K562 (cell line): Measurements from ENCODE around the gene TAOK2. TPM values are rescaled to one million over a fixed set of nuclear protein-coding genes. Genes with fewer than 3 reads are reported as not detected.

Experiments used
- DACH1 ChIP-seq: fragments of 450-650 bp; IDR thresholded peaks from 2 replicates; pipeline ENCODE4 v1.6.1; 2018; ENCODE audit not compliant: partially characterized antibody
- MAFK ChIP-seq: IDR thresholded peaks from 2 replicates; pipeline ENCODE4 v1.6.1; 2011; ENCODE audit warnings: low read length, improper control_type of control experiment
- NFYB ChIP-seq: IDR thresholded peaks from 2 replicates; pipeline ENCODE4 v1.6.1; 2011; ENCODE audit warnings: mild to moderate bottlenecking, moderate library complexity; ENCODE audit not compliant: insufficient read length; ENCODE audit errors: extremely low read depth
- PHB2 ChIP-seq: fragments of 450-650 bp; IDR thresholded peaks from 2 replicates; pipeline ENCODE4 v1.6.1; 2017; ENCODE audit warnings: low read depth
- PRPF4 ChIP-seq: fragments of 200-400 bp; formaldehyde crosslinking; IDR thresholded peaks from one replicate; pipeline ENCODE4 v1.6.1; 2017; ENCODE audit warnings: low read length, low read depth, mild to moderate bottlenecking; ENCODE audit not compliant: insufficient read depth, poor library complexity, severe bottlenecking
- PTTG1 ChIP-seq: fragments of 450-650 bp; IDR thresholded peaks from 2 replicates; pipeline ENCODE4 v1.6.1; 2016; ENCODE audit warnings: low read depth, mild to moderate bottlenecking, missing genetic modification characterization, missing compliant biosample characterization
- RHOXF2B ChIP-seq: fragments of 250-450 bp; sonication (Bioruptor Pico); conservative IDR thresholded peaks from 2 replicates; pipeline ENCODE4 v1.5.1; 2021
- STAT5B ChIP-seq: fragments of 250-450 bp; sonication (Bioruptor Pico); IDR thresholded peaks from 2 replicates; pipeline ENCODE4 v1.8.0; 2021; ENCODE audit warnings: mild to moderate bottlenecking, inconsistent platforms
- TAF15 ChIP-seq: fragments of 200-400 bp; formaldehyde crosslinking; IDR thresholded peaks from 2 replicates; pipeline ENCODE4 v1.6.1; 2017; ENCODE audit warnings: mild to moderate bottlenecking, low read depth, low read length, moderate library complexity
- TGIF2 ChIP-seq: sonication (generic); formaldehyde crosslinking; IDR thresholded peaks from 2 replicates; pipeline ENCODE4 v1.8.1; 2022; ENCODE audit warnings: mild to moderate bottlenecking, missing genetic modification reagents, moderate library complexity
- TRIM24 ChIP-seq, 2 experiments: fragments of 450-650 bp; IDR thresholded peaks; 2 replicates each; pipeline ENCODE4 v1.6.1; 2016
- ZNF197 ChIP-seq: fragments of 200-800 bp; sonication (Bioruptor generic); IDR thresholded peaks from 2 replicates; pipeline ENCODE4 v1.6.1; 2016; ENCODE audit warnings: low read depth, missing genetic modification characterization, missing compliant biosample characterization
- ZNF239 ChIP-seq: fragments of 250-450 bp; sonication (Bioruptor Pico); IDR thresholded peaks from 2 replicates; pipeline ENCODE4 v1.4.0; 2020; ENCODE audit warnings: mild to moderate bottlenecking
- ZNF696 ChIP-seq: fragments of 250-450 bp; sonication (Bioruptor Pico); conservative IDR thresholded peaks from 2 replicates; pipeline ENCODE4 v1.4.0; 2020; ENCODE audit warnings: mild to moderate bottlenecking, moderate library complexity
- polyA plus RNA-seq, 8 experiments: library from polyadenylated mRNA; depleted of rRNA in 4 of 8; stranded (reverse) in 5 of 8; unstranded in 3 of 8; fragments of >200 nt; fragmentation: Nextera tagmentation in 2 of 8; fragmentation: Illumina TruSeq in 1 of 8; extraction: Ambion mirVana in 2 of 8; extraction: Trizol in 1 of 8; gene quantifications; 2 replicates each; pipeline versions ENCODE4 v1.2.1 to v1.2.3, GENCODE V29; 2011 to 2014; ENCODE audit warnings: inconsistent platforms in 1 of 8, missing spikeins in 1 of 8
- total RNA-seq, 7 experiments: library from RNA; depleted of rRNA in 6 of 7; stranded (reverse); fragments of >200 nt in 6 of 7; fragmentation: Illumina TruSeq in 2 of 7; extraction: Trizol in 2 of 7; gene quantifications; 2 replicates each; pipeline versions ENCODE4 v1.2.1 to v1.2.3, GENCODE V29; 2011 to 2021; ENCODE audit warnings: low replicate concordance in 1 of 7
- TF ChIP-seq, protein P1 (sequence below): sonication (generic); formaldehyde crosslinking; IDR thresholded peaks from 2 replicates; pipeline ENCODE4 v1.8.0; 2022; ENCODE audit warnings: missing genetic modification reagents, mild to moderate bottlenecking, moderate library complexity, borderline replicate concordance
- TF ChIP-seq, protein P2 (sequence below): sonication (generic); formaldehyde crosslinking; IDR thresholded peaks from 2 replicates; pipeline ENCODE4 v1.8.0; 2022; ENCODE audit warnings: mild to moderate bottlenecking, missing genetic modification reagents, borderline replicate concordance
- TF ChIP-seq, protein P3 (sequence below): fragments of 450-650 bp; IDR thresholded peaks from 2 replicates; pipeline ENCODE4 v1.6.1; 2016; ENCODE audit warnings: missing biosample characterization, missing genetic modification characterization
- TF ChIP-seq, protein P4 (sequence below): sonication (generic); formaldehyde crosslinking; IDR thresholded peaks from 2 replicates; pipeline ENCODE4 v1.8.0; 2022; ENCODE audit warnings: mild to moderate bottlenecking, missing genetic modification reagents
- TF ChIP-seq, protein P5 (sequence below): sonication (generic); formaldehyde crosslinking; IDR thresholded peaks from 2 replicates; pipeline ENCODE4 v1.5.0; 2020; ENCODE audit warnings: missing genetic modification reagents
- TF ChIP-seq, protein P6 (sequence below): fragments of 450-650 bp; formaldehyde crosslinking; IDR thresholded peaks from 2 replicates; pipeline ENCODE4 v1.4.0; 2022; ENCODE audit warnings: missing genetic modification characterization

The TAOK2 gene
- total and polyA plus RNA-seq, 9 of the 15 experiments (the other 6 are each of a cell fraction or from before 2014, with no cell fraction given) = 0.10 to 41.8 (median 13.7) TPM

DNA sequence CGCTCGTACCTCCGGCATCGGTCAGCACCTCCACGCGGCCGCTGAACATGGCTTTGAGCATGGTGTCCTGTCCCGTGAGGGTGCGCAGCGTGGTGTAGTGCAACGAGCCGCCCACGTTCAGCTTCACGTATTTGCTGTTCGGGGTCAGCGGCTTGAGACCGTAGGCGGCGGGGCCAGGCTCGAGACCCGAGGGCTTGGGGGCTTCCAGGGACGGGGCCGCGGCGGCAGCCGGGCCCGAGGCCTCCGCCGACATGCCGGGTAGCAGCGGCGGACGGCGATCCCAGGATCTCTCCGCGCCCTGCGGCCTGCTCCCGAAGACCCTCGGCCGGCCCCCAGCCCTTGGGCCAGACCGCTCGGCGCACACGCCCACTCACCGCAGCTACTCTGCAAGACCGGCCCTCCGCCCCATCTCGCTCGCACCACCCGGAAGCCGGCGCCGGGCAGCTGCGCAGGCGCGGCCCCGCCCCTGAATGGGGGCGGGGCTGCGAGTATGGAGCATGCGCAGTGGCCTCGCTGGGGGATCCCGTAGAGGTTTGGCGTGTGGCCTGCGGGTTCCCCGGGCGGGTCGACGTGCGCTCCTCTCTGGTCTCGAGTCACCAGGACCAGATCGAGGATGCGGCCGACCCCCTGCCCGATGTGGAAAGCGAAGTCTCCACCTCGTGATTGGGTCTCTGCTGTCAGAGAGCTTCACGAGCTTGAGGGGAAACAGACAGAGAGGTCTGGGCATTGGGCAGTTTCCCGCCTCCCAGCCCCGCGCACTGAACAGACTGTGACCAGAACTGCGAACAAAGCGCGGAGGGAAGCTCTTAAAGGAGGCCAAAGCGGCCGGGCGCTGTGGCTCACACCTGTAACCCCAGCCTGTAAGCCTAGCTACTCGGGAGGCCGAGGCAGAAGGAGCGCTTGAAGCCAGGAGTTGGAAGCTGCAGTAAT lies 47.6 kb upstream of the TAOK2 start, which contains the start of gene KCTD13 (continued):
- TF ChIP-seq DACH1 (no peak), TGIF2 (no peak), ZNF696 (CRISPR knock-in tag) (no peak), TRIM24 (IDR thresholded peaks at IDR 0.05) (no peak), TAF15 (no peak), PHB2 (no peak), NFYB (no peak), RHOXF2B (no peak), PRPF4 (no peak), ZNF197 (CRISPR knock-in tag) (no peak), MAFK (no peak), STAT5B (no peak), PTTG1 (tag) (no peak), ZNF239 (CRISPR knock-in tag) (no peak)
- TF ChIP-seq, protein P1, sequence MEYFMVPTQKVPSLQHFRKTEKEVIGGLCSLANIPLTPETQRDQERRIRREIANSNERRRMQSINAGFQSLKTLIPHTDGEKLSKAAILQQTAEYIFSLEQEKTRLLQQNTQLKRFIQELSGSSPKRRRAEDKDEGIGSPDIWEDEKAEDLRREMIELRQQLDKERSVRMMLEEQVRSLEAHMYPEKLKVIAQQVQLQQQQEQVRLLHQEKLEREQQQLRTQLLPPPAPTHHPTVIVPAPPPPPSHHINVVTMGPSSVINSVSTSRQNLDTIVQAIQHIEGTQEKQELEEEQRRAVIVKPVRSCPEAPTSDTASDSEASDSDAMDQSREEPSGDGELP = peak; percentile 53; the same call in 1 of the 2 replicates
- TF ChIP-seq, protein P2, sequence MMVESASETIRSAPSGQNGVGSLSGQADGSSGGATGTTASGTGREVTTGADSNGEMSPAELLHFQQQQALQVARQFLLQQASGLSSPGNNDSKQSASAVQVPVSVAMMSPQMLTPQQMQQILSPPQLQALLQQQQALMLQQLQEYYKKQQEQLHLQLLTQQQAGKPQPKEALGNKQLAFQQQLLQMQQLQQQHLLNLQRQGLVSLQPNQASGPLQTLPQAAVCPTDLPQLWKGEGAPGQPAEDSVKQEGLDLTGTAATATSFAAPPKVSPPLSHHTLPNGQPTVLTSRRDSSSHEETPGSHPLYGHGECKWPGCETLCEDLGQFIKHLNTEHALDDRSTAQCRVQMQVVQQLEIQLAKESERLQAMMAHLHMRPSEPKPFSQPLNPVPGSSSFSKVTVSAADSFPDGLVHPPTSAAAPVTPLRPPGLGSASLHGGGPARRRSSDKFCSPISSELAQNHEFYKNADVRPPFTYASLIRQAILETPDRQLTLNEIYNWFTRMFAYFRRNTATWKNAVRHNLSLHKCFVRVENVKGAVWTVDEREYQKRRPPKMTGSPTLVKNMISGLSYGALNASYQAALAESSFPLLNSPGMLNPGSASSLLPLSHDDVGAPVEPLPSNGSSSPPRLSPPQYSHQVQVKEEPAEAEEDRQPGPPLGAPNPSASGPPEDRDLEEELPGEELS = 0 out of 2 replicates have a peak, but pooled peaks have one; percentile 43
- TF ChIP-seq, protein P3, sequence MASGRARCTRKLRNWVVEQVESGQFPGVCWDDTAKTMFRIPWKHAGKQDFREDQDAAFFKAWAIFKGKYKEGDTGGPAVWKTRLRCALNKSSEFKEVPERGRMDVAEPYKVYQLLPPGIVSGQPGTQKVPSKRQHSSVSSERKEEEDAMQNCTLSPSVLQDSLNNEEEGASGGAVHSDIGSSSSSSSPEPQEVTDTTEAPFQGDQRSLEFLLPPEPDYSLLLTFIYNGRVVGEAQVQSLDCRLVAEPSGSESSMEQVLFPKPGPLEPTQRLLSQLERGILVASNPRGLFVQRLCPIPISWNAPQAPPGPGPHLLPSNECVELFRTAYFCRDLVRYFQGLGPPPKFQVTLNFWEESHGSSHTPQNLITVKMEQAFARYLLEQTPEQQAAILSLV (tag) = no peak
- TF ChIP-seq, protein P4, sequence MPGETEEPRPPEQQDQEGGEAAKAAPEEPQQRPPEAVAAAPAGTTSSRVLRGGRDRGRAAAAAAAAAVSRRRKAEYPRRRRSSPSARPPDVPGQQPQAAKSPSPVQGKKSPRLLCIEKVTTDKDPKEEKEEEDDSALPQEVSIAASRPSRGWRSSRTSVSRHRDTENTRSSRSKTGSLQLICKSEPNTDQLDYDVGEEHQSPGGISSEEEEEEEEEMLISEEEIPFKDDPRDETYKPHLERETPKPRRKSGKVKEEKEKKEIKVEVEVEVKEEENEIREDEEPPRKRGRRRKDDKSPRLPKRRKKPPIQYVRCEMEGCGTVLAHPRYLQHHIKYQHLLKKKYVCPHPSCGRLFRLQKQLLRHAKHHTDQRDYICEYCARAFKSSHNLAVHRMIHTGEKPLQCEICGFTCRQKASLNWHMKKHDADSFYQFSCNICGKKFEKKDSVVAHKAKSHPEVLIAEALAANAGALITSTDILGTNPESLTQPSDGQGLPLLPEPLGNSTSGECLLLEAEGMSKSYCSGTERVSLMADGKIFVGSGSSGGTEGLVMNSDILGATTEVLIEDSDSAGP (CRISPR knock-in tag) = no peak
- TF ChIP-seq, protein P5, sequence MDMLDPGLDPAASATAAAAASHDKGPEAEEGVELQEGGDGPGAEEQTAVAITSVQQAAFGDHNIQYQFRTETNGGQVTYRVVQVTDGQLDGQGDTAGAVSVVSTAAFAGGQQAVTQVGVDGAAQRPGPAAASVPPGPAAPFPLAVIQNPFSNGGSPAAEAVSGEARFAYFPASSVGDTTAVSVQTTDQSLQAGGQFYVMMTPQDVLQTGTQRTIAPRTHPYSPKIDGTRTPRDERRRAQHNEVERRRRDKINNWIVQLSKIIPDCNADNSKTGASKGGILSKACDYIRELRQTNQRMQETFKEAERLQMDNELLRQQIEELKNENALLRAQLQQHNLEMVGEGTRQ (CRISPR knock-in tag) = no peak
- TF ChIP-seq, protein P6, sequence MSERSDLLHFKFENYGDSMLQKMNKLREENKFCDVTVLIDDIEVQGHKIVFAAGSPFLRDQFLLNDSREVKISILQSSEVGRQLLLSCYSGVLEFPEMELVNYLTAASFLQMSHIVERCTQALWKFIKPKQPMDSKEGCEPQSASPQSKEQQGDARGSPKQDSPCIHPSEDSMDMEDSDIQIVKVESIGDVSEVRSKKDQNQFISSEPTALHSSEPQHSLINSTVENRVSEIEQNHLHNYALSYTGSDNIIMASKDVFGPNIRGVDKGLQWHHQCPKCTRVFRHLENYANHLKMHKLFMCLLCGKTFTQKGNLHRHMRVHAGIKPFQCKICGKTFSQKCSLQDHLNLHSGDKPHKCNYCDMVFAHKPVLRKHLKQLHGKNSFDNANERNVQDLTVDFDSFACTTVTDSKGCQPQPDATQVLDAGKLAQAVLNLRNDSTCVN (CRISPR knock-in tag) = no peak
